Measurements from ENCODE around the gene CACNG4.

CACNG4 gene

DNA sequence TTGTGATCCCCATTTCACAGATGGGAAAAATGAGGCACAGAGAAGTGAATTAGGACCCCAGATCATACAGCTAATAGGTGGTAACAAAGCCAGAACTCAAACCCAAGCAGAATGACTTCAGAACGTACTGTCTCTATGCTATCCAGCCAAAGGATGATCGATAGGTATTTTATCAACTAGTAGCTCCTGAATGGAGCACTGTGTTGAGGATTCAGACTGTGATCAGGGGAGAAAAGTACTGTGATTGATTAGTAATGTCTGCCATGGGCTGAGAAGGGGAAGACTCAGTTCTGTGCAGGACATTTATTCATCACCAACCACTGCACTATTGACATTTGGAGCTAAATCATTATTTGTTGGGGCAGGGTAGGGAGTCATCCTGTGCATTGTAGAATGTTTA lies 38.7 kb downstream of the CACNG4 start:
- in situ Hi-C loops (cut with HindIII; ENCODE audit: low pct_unique_long_range_greater_than_20kb, low sequenced_read_pairs) = no loop called here
- TF ChIP-seq JUND (IDR thresholded peaks at IDR 0.05; ENCODE audit: low read depth) = no peak
- DNase-seq (ENCODE audit: low read depth in 1 of 2, low spot score in 1 of 2) = no peak

DNA sequence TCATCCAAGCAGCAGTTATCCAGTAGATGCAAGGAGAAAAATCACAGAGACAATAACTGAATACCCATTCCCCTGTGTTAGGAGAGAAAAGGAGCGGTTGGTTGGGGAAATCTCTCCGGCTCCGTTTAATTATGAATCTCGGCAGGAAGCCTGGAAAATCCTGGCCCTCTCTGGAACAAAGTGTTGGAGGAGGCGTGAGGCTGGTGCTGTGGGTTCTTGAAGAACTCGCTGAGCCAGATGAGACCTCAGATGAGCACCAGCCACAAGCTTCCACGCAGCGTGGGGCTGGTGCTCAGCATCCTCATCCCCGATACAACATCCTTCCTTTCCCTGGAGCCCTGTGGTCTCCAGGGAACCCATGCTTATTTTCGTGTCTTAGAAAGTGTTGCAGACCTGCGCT lies 39.7 kb downstream of the CACNG4 start:
- DNase-seq (ENCODE audit: low read depth in 1 of 2, low spot score in 1 of 2) = no peak
- no peak for TF ChIP-seq JUND (IDR thresholded peaks at IDR 0.05; ENCODE audit: low read depth)
- in situ Hi-C loops (cut with HindIII; ENCODE audit: low pct_unique_long_range_greater_than_20kb, low sequenced_read_pairs) = no loop called here

DNA sequence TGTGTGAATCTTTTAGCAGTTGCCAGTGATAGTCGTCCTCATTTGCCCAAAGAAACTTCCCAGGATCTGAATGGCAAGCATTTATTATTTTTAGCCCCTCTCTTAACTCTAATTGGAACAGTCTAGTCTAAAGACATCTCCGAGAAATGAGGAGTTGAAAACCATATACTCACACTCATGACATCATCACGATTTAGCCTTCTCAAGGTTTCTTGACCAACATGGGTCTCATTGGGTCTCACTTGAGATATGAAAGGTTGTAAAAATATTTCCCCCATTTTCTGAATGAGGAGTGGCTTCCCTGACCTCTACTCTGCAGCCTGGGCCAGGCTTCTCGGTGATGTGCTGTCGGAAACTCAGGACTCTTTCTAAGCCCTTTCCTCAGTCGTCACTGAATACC lies 42.8 kb downstream of the CACNG4 start:
- TF ChIP-seq JUND (IDR thresholded peaks at IDR 0.05; ENCODE audit: low read depth) = no peak
- in situ Hi-C loops (cut with HindIII; ENCODE audit: low pct_unique_long_range_greater_than_20kb, low sequenced_read_pairs) = no loop called here
- no peak for DNase-seq (ENCODE audit: low read depth in 1 of 2, low spot score in 1 of 2)

DNA sequence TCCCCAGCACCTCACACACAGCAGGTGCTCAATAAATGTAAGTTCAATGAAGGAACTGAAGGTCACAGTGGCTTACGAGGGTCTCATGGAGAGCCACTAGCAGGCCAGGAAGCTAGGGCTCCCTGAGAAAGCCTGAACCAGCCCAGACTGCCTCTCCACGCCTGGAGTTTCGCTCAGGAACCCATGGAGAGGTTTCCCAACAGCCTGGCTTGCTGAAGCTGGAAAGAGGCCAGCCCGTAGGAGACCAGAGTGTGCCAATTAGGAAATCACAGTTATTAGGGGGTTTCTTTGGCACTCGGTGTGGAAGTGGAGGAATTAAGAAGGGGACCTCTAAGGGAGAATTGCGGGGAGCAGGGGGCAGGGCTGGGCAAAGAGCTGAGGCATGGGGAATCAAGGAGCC lies 43.6 kb downstream of the CACNG4 start:
- in situ Hi-C loops (cut with HindIII; ENCODE audit: low pct_unique_long_range_greater_than_20kb, low sequenced_read_pairs) = no loop called here
- TF ChIP-seq JUND (IDR thresholded peaks at IDR 0.05; ENCODE audit: low read depth) = no peak
- no peak for DNase-seq (ENCODE audit: low read depth in 1 of 2, low spot score in 1 of 2)

DNA sequence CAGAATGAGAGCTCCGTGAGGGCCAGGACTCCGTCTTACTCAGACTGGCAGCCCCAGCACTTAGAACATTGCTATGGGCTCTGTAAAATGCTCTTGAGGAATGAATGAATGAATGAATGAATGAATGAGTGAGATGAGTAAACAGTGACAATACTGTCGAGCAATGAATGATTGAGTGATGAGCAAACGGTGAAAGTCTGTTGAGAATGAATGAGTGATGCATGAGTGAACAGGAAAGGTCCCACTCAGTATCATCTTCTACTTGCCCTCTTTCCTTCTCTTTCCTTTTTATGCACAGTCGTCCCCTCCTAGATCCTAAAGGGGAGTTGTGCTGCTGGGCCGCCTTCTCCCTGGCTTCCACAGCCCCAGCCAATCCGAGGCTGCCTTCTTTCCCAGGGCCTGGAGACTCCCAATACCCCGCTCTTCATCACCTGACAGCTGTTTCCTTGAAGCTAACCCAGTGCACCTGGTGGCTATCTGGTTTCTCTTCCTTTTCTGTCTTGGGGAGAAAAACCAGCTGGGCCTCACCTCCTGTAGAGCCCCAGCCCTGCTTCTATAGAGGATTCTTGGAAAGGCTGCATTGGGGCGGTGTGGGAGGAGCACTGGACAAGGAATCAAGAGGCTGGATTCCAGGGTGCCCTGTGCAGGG lies 47.1 kb downstream of the CACNG4 start:
- in situ Hi-C loops (cut with HindIII; ENCODE audit: low pct_unique_long_range_greater_than_20kb, low sequenced_read_pairs) = no loop called here
- no peak for TF ChIP-seq JUND (IDR thresholded peaks at IDR 0.05; ENCODE audit: low read depth)
- DNase-seq (ENCODE audit: low read depth in 1 of 2, low spot score in 1 of 2) = no peak

DNA sequence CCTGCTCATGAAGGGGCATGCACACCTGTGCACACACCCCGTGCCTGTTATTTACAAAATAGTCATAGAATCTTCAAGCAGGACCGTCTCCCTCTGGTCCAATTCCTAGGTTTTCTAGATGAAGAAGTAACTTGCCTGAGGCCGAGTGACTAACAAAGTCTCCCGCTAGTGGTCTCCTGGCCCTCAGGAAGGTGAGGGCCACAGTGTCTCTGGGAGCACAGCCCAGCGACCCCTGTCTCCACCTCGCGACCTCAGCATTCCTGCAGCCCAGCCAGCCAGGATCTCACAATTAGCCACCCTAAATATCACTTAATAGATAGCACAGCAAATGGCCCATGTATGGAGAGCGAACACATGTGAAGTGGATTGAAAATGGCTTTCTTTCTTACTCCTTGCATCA lies 49.4 kb downstream of the CACNG4 start:
- TF ChIP-seq JUND (IDR thresholded peaks at IDR 0.05; ENCODE audit: low read depth) = no peak
- in situ Hi-C loops (cut with HindIII; ENCODE audit: low pct_unique_long_range_greater_than_20kb, low sequenced_read_pairs) = no loop called here
- no peak for DNase-seq (ENCODE audit: low read depth in 1 of 2, low spot score in 1 of 2)

DNA sequence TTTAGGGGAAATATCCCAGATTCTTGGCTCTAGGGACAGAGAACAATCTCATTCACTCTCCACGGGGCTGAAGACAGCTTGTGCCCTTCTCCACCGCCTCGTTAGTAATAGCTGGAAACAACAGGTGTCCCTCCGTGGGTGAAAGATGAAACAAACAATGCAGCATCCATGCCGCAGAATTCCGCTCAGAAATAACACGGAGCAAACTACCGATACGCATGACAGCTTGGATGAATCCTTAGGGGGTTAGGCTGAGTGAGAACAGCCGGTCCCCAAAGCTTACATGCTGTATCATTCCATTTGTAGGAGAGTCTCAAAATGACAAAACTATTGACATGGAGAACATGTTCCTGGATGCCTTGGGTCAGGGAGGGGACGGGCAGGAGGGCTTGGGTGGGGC lies 50.5 kb downstream of the CACNG4 start:
- in situ Hi-C loops (cut with HindIII; ENCODE audit: low pct_unique_long_range_greater_than_20kb, low sequenced_read_pairs) = no loop called here
- no peak for TF ChIP-seq JUND (IDR thresholded peaks at IDR 0.05; ENCODE audit: low read depth)
- no peak for DNase-seq (ENCODE audit: low read depth in 1 of 2, low spot score in 1 of 2)

DNA sequence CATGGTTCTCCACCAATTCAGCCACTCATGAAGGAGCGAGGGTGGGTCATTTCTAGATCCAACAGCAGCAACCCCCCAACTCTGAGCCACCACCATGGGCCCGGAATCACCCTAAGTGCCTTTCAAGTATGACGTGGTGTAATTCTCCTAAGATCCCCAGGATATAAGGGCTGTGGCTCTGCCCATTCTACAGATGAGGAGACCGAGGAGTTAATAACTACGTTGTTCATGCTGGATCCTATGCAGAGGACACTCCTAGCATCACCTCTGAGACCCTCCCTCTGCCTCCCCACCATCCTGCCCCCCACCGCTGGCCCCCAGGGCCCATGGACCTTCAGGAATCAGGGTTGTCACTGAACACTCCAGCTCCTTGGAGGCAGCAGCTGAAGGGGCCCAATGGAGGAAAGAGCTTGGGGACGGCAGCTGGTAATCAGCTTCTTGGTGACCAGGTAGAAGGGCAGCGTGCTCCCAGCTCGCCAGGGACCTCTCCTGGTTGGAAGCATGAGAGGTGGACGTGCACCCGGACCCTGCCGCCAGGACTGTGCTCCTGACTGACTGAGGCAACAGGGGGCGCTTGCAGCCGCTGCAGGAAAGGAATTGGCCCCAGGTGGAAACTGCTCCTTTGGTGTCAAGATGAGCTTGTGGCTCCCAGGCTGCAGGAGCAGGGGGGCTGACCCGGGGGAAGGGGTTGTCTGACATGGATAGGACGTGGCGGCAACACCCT lies 51.7 kb downstream of the CACNG4 start:
- DNase-seq (ENCODE audit: low read depth in 1 of 2, low spot score in 1 of 2) = no peak
- in situ Hi-C loops (cut with HindIII; ENCODE audit: low pct_unique_long_range_greater_than_20kb, low sequenced_read_pairs) = no loop called here
- no peak for TF ChIP-seq JUND (IDR thresholded peaks at IDR 0.05; ENCODE audit: low read depth)

DNA sequence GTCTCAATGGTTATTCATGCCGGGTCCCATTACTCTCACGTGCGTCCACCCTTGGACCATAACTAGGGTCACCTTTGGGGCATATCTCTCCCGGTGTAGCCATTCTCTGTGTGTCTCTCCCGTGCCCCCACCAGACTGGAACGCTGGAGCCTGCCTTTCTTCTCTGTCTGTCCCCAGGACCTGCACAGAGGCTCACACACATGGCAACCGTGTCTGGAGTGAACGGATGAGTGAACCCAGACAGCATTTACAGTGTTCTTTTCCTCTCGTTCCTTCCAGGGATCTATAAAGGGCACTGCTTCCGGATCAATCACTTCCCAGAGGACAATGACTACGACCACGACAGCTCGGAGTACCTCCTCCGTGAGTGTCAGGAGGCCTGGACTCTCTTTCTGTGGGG lies 53.4 kb downstream of the CACNG4 start:
- DNase-seq (ENCODE audit: low read depth in 1 of 2, low spot score in 1 of 2) = no peak
- in situ Hi-C loops (cut with HindIII; ENCODE audit: low pct_unique_long_range_greater_than_20kb, low sequenced_read_pairs) = no loop called here
- no peak for TF ChIP-seq JUND (IDR thresholded peaks at IDR 0.05; ENCODE audit: low read depth)

DNA sequence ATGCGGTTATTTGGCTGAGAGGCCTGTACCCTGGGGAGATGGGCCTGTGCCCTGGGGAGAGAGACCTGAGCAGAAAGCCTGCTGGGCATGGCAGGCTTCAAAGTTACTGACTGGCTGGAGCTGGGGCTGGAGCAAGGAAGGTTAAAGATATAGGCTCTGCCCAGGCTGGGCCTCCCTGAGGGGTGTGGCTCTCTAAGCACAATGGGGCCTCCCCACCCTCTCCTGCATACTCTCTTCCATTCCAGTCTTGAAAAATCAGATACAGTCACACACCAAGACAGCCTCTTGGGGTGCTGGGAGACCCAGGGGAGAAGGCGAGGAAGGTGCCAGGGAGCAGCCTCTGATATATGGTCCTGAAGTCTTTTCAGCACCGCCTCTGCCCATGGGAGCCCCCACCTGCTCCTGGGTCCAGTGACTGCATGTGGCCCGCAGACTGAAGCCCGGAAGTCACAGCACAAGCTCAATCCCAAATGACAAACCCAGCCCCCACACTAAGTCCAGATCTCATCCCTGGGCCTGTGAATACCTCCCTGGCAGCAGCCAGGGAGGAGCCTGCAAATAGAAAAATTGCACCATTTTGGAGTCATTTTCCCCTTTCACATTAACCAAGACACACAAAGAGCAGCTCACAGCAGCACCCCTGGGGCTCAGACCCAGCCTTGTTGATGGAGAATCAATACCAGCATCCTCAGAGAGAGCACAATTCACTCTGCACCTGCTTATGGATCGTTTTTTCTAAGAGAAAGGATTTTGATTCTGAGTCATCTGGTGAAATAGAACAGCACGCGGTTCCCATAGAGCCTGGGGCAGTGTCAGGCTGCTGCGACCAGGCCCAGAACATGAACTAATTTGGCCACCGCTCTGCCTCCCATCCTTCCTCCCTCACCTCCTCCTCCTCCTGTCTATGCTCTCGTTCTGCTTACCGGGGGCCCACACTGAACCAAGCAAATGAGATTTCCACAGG lies 54.2 kb downstream of the CACNG4 start:
- in situ Hi-C loops (cut with HindIII; ENCODE audit: low pct_unique_long_range_greater_than_20kb, low sequenced_read_pairs) = no loop called here
- no peak for DNase-seq (ENCODE audit: low read depth in 1 of 2, low spot score in 1 of 2)
- no peak for TF ChIP-seq JUND (IDR thresholded peaks at IDR 0.05; ENCODE audit: low read depth)

DNA sequence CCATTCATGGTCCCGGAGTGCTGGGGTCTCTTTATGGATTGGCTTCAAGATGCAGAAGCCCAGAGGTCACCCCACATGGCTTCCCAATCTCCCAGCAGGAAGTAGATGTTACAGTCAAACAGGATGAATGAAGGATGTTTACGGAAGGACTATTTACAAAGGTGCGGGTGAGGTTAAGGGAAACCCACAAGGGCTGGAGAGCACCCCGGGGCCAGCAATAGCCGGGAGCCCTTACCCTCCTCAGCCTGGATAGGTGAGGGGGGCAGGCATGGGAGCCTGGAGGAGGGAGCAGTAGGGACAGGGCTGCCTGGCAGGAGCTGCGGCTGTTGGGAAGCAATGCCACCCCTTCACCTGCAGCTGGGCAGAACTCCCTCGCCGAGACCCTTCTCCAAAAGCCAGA lies 55.3 kb downstream of the CACNG4 start:
- DNase-seq (ENCODE audit: low read depth in 1 of 2, low spot score in 1 of 2) = no peak
- no peak for TF ChIP-seq JUND (IDR thresholded peaks at IDR 0.05; ENCODE audit: low read depth)
- in situ Hi-C loops (cut with HindIII; ENCODE audit: low pct_unique_long_range_greater_than_20kb, low sequenced_read_pairs) = no loop called here

DNA sequence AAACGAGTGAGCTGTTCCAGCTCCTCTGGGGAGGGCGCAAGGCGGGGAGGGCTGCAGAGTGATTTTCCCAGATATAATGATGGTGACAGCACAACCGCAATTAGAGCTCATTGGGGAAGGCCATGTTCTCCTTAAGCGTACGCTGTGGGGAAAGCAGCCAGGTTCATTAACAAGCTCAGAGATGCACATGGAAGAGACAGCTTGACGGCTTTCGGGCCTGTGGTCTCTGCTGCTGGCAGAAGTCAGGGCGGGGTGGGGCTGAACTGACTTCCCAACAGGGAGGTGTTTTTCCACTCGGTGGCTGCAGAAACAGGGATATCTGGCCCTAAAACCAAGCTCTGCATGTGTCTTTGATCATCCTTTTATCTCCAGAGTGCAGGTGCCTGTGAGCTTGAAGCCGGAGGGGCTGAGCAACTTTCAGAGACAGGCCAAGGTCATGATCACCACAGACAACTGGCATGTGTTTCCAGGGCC lies 55.8 kb downstream of the CACNG4 start:
- in situ Hi-C loops (cut with HindIII; ENCODE audit: low pct_unique_long_range_greater_than_20kb, low sequenced_read_pairs) = no loop called here
- DNase-seq (ENCODE audit: low read depth in 1 of 2, low spot score in 1 of 2) = no peak
- no peak for TF ChIP-seq JUND (IDR thresholded peaks at IDR 0.05; ENCODE audit: low read depth)

DNA sequence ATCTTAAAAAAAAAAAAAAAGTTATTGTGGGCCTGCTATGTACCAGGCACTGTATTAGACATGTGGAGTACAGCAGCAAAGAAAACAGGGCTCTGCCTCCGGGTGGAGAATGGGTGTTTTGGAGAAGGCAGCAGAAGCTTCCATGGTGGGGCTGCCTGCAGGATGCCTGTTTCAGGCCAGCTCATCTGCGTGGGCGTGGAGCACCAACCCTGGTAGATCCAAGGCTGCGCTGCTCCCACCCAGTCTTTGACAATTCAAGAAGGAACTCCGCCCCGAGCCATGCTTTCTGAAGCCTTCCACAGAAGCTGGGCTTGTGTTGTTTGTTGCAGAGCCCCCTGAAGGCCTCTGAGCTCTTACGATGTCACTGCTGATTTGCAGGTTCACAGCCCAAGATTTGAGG lies 56.7 kb downstream of the CACNG4 start:
- no peak for TF ChIP-seq JUND (IDR thresholded peaks at IDR 0.05; ENCODE audit: low read depth)
- no peak for DNase-seq (ENCODE audit: low read depth in 1 of 2, low spot score in 1 of 2)
- in situ Hi-C loops (cut with HindIII; ENCODE audit: low pct_unique_long_range_greater_than_20kb, low sequenced_read_pairs) = no loop called here

Data from T47D (cell line).